ENCODE data around the gene ERBB4. TPM values are rescaled to one million over a fixed set of nuclear protein-coding genes. Genes with fewer than 3 reads are reported as not detected.

The ERBB4 gene
- total and polyA plus RNA-seq, 9 donors, result 0.08 to 22.3 (median 1.2) TPM

- WGBS, 3 donors, result 42 to 59% (median 52%) methylated on average over 2 of the region's 2 CpGs
These were observed 402.3 kb downstream of the ERBB4 start for GRCh38 chr2:212136216-212136795.

GRCh38 chr2:212135739-212136138 lies 402.9 kb downstream of the ERBB4 start:
- TF ChIP-seq, protein P1, sequence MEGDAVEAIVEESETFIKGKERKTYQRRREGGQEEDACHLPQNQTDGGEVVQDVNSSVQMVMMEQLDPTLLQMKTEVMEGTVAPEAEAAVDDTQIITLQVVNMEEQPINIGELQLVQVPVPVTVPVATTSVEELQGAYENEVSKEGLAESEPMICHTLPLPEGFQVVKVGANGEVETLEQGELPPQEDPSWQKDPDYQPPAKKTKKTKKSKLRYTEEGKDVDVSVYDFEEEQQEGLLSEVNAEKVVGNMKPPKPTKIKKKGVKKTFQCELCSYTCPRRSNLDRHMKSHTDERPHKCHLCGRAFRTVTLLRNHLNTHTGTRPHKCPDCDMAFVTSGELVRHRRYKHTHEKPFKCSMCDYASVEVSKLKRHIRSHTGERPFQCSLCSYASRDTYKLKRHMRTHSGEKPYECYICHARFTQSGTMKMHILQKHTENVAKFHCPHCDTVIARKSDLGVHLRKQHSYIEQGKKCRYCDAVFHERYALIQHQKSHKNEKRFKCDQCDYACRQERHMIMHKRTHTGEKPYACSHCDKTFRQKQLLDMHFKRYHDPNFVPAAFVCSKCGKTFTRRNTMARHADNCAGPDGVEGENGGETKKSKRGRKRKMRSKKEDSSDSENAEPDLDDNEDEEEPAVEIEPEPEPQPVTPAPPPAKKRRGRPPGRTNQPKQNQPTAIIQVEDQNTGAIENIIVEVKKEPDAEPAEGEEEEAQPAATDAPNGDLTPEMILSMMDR (IDR thresholded peaks at IDR 0.05), result no peak
- H3K9me3 ChIP-seq, result no peaks in the 10 kb centered on the region
- no peaks in the 10 kb centered on the region for H3K4me1 ChIP-seq (ENCODE audit: insufficient read depth)
- H3K27ac ChIP-seq, result no peak overlapping the region
- no peaks in the 10 kb centered on the region for H3K27me3 ChIP-seq
- no peaks in the 10 kb centered on the region for H3K36me3 ChIP-seq
- WGBS, 3 donors, result 6 to 23% (median 9%) methylated on average over 2 of the region's 2 CpGs
- no peak overlapping the region for H3K4me3 ChIP-seq
- intact Hi-C loops (cut with DNase I), result no loop called here
- no peak for DNase-seq

More at GRCh38 chr2:212136216-212136795, 402.3 kb downstream of the ERBB4 start:
- Histone ChIP-seq H3K4me3 (no peak overlapping the region), H3K9me3 (no peaks in the 10 kb centered on the region), H3K27ac (no peak overlapping the region), H3K27me3 (no peaks in the 10 kb centered on the region), H3K36me3 (no peaks in the 10 kb centered on the region), H3K4me1 (ENCODE audit: insufficient read depth) (no peaks in the 10 kb centered on the region)
- DNase-seq, result no peak
- no peak for TF ChIP-seq POLR2A (IDR thresholded peaks at IDR 0.05)
- no peak for TF ChIP-seq EP300 (IDR thresholded peaks at IDR 0.05)
- TF ChIP-seq, protein P1 (IDR thresholded peaks at IDR 0.05), result no peak
- intact Hi-C loops (cut with DNase I), result no loop called here

DNA sequence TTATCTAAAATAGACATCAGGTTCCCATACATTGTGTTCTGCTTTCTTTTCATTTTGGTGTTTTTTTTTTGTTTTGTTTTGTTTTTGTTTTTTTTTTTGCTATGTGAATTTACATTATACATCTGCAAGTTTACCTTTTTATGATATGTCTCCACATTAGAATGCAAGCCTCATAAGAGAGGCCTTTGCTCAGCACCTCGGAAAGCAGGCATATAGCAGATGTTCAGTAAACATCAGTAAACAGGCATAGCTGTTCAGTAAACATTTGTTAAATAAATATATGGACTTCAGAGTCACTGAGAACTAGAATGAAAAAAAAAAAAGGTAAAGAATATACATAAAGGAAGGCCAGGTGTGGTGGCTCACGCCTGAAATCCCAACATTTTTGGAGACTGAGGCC lies 405.3 kb downstream of the ERBB4 start:
- WGBS, 3 donors, result 86 to 89% (median 88%) methylated on average over 2 of the region's 2 CpGs
- Histone ChIP-seq H3K4me1 (ENCODE audit: insufficient read depth) (no peaks in the 10 kb centered on the region), H3K36me3 (no peaks in the 10 kb centered on the region), H3K9me3 (no peaks in the 10 kb centered on the region), H3K27ac (no peak overlapping the region), H3K27me3 (no peaks in the 10 kb centered on the region), H3K4me3 (no peak overlapping the region)
- intact Hi-C loops (cut with DNase I), result no loop called here
- no peak for DNase-seq
- TF ChIP-seq EP300 (IDR thresholded peaks at IDR 0.05), result no peak
- TF ChIP-seq POLR2A (IDR thresholded peaks at IDR 0.05), result no peak
- TF ChIP-seq, protein P1 (IDR thresholded peaks at IDR 0.05), result no peak

DNA sequence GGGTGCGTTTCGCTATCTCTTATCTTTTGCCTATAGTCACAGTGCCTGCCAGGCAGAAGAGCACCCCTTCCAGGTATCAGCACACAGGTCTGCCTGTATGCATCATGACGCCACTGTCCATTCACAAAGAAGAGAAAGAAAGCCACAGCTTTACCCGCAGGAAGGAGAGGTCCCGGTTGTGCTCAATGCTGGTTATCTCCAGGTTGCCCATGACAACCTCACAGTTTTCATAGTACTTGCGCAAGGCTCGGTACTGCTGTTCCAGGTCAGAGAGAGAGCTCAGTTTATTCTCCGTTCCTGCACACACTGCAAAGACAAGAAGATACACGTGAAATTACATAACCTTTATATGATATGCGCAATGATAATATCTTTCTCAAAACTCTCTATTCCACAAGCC lies 414.0 kb downstream of the ERBB4 start:
- 54 to 76% (median 57%) methylated on average over 10 of the region's 10 CpGs for WGBS, 3 donors
- TF ChIP-seq, protein P1 (IDR thresholded peaks at IDR 0.05), result no peak
- no peak for TF ChIP-seq EP300 (IDR thresholded peaks at IDR 0.05)
- TF ChIP-seq POLR2A (IDR thresholded peaks at IDR 0.05), result no peak
- Histone ChIP-seq H3K4me3 (no peak overlapping the region), H3K9me3 (no peaks in the 10 kb centered on the region), H3K4me1 (ENCODE audit: insufficient read depth) (no peaks in the 10 kb centered on the region), H3K36me3 (no peaks in the 10 kb centered on the region), H3K27ac (no peak overlapping the region), H3K27me3 (no peaks in the 10 kb centered on the region)
- intact Hi-C loops (cut with DNase I), result no loop called here
- DNase-seq, result no peak

Data from ovary (tissue), 9 donors.